ENCODE results near the gene THAP7. TPM values are rescaled to one million over a fixed set of nuclear protein-coding genes. Genes with fewer than 3 reads are reported as not detected.

Gene THAP7
- polyA plus RNA-seq, 3 donors = 19.4 to 25.4 (median 24.4) TPM

- H3K27ac ChIP-seq (ENCODE audit: low read depth, low read length) = no peak overlapping the region
Measured at GRCh38 chr22:20988573-20989322, 13.2 kb downstream of the THAP7 start.

GRCh38 chr22:20987375-20987774, 14.5 kb downstream of the THAP7 start:
- H3K27ac ChIP-seq (ENCODE audit: low read depth, low read length) = no peak overlapping the region
- 89 to 93% (median 93%) methylated on average over 14 of the region's 14 CpGs for whole genome bisulfite sequencing, 3 donors

More at GRCh38 chr22:20988573-20989322, 13.2 kb downstream of the THAP7 start:
- 92 to 96% (median 93%) methylated on average over 16 of the region's 16 CpGs for WGBS, 3 donors

GRCh38 chr22:20986365-20986764, 15.6 kb downstream of the THAP7 start:
- no peak overlapping the region for H3K27ac ChIP-seq (ENCODE audit: low read depth, low read length)
- 74 to 98% (median 98%) methylated on average over 1 of the region's 1 CpG for whole genome bisulfite sequencing, 3 donors

GRCh38 chr22:20985720-20986119, 16.2 kb downstream of the THAP7 start:
- no peak overlapping the region for H3K27ac ChIP-seq (ENCODE audit: low read depth, low read length)
- 90 to 97% (median 95%) methylated on average over 7 of the region's 7 CpGs for WGBS, 3 donors

- no peak overlapping the region for H3K27ac ChIP-seq (ENCODE audit: low read depth, low read length)
- 67 to 77% (median 76%) methylated on average over 5 of the region's 5 CpGs for WGBS, 3 donors
Measured at GRCh38 chr22:20983081-20983771, 18.7 kb downstream of the THAP7 start.

- H3K27ac ChIP-seq (ENCODE audit: low read depth, low read length) = no peak overlapping the region
- WGBS, 3 donors = 0 to 1% (median 1%) methylated on average over 12 of the region's 12 CpGs
Measured at GRCh38 chr22:20982563-20982882, 19.4 kb downstream of the THAP7 start.

- WGBS, 3 donors = 0% methylated on average over 79 to 87 of the region's 87 CpGs
- peak within 1 kb of the TSS; percentile 67 for H3K27ac ChIP-seq (ENCODE audit: low read depth, low read length)
Measured at GRCh38 chr22:20981787-20982562, 19.9 kb downstream of the THAP7 start, which contains the start of gene LZTR1. Gene LZTR1, plus strand, starts transcription at chr22:20982297. Its CDS starts 75 bp downstream, at chr22:20982372.

- WGBS, 3 donors = 63 to 66% (median 66%) methylated on average over 10 of the region's 10 CpGs
- H3K27ac ChIP-seq (ENCODE audit: low read depth, low read length) = peak overlapping the region; percentile 67
Measured at GRCh38 chr22:20980938-20981722, 20.8 kb downstream of the THAP7 start.

GRCh38 chr22:20980523-20980922, 21.4 kb downstream of the THAP7 start:
- 76 to 86% (median 84%) methylated on average over 3 to 4 of the region's 4 CpGs for WGBS, 3 donors
- H3K27ac ChIP-seq (ENCODE audit: low read depth, low read length) = no peak overlapping the region

GRCh38 chr22:20979940-20980453, 21.9 kb downstream of the THAP7 start:
- H3K27ac ChIP-seq (ENCODE audit: low read depth, low read length) = no peak overlapping the region
- WGBS, 3 donors = 30 to 52% (median 36%) methylated on average over 13 of the region's 13 CpGs

- no peak overlapping the region for H3K27ac ChIP-seq (ENCODE audit: low read depth, low read length)
- WGBS, 3 donors = 13 to 17% (median 13%) methylated on average over 39 of the region's 39 CpGs
Measured at GRCh38 chr22:20979243-20979809, 22.6 kb downstream of the THAP7 start.

GRCh38 chr22:20978419-20978818, 23.5 kb downstream of the THAP7 start:
- 91 to 94% (median 94%) methylated on average over 2 of the region's 2 CpGs for WGBS, 3 donors
- no peak overlapping the region for H3K27ac ChIP-seq (ENCODE audit: low read depth, low read length)

- 88 to 90% (median 90%) methylated on average over 13 to 17 of the region's 17 CpGs for WGBS, 3 donors
Measured at GRCh38 chr22:20977516-20978170, 24.3 kb downstream of the THAP7 start.

GRCh38 chr22:20977019-20977418, 24.9 kb downstream of the THAP7 start:
- no peak overlapping the region for H3K27ac ChIP-seq (ENCODE audit: low read depth, low read length)
- 78 to 89% (median 81%) methylated on average over 11 of the region's 11 CpGs for WGBS, 3 donors

More at GRCh38 chr22:20977516-20978170, 24.3 kb downstream of the THAP7 start:
- H3K27ac ChIP-seq (ENCODE audit: low read depth, low read length) = no peak overlapping the region

GRCh38 chr22:20976291-20976877, 25.5 kb downstream of the THAP7 start:
- H3K27ac ChIP-seq (ENCODE audit: low read depth, low read length) = no peak overlapping the region
- WGBS, 3 donors = 76 to 81% (median 79%) methylated on average over 24 of the region's 24 CpGs

- 77 to 88% (median 86%) methylated on average over 14 of the region's 14 CpGs for WGBS, 3 donors
- no peak overlapping the region for H3K27ac ChIP-seq (ENCODE audit: low read depth, low read length)
Measured at GRCh38 chr22:20975541-20976290, 26.2 kb downstream of the THAP7 start.
